Measurements from ENCODE around the gene EML6. TPM values are rescaled to one million over a fixed set of nuclear protein-coding genes. Genes with fewer than 3 reads are reported as not detected.

EML6 gene
- total RNA-seq, 1 experiment from 2014 or later, result 6.6 TPM

GRCh38 chr2:55009277-55010060 is 286.0 kb downstream of the EML6 start:
- H3K4me2 ChIP-seq (ENCODE audit: low read length), result no peak overlapping the region
- no peaks in the 10 kb centered on the region for H3K27me3 ChIP-seq (ENCODE audit: insufficient read depth, low read length)
- H3K9me2 ChIP-seq (ENCODE audit: insufficient read depth), result no peaks in the 10 kb centered on the region
- H3K79me2 ChIP-seq (ENCODE audit: insufficient read depth, low read length), result peaks cover 100% of the 10 kb centered on the region
- peaks cover 51% of the 10 kb centered on the region; the same call in 1 of the 2 replicates for H4K20me1 ChIP-seq (ENCODE audit: insufficient read depth)
- ChIA-PET POLR2A (no interaction called here), CTCF (no interaction called here), RAD21 (ENCODE audit: low non-redundant PET in 1 of 2, low total read pairs in 2 of 2, uncharacterized antibody in 2 of 2, unreplicated experiment in 2 of 2) (no interaction called here)
- no peak overlapping the region for H3K9ac ChIP-seq (ENCODE audit: low read length)
- peaks cover 15 to 29% of the 10 kb centered on the region in 2 experiments for H3K4me1 ChIP-seq (ENCODE audit: control insufficient read depth in 1 of 2, insufficient read depth in 2 of 2, low read length in 2 of 2)
- DNase-seq (ENCODE audit: low read depth, low spot score) (no peak), ATAC-seq (no peak)
- BruUV-seq (replicated peaks), result no TSS peak
- H3K9me3 ChIP-seq (ENCODE audit: control insufficient read depth in 1 of 2, insufficient read depth in 1 of 2, low read depth in 1 of 2, low read length in 2 of 2), result no peaks in the 10 kb centered on the region
- H3K36me3 ChIP-seq (ENCODE audit: control insufficient read depth in 1 of 2, insufficient read depth in 2 of 2, low read length in 2 of 2), result no peaks in the 10 kb centered on the region
- intact Hi-C loops (cut with micrococcal nuclease), result loop anchor here (10.0 kb wide), 2 partner anchors 105 to 345 kb away; no protein-coding TSS in a partner anchor
- H3K27ac ChIP-seq (ENCODE audit: low read depth, low read length), result no peak overlapping the region
- no peak overlapping the region for H2AFZ ChIP-seq (ENCODE audit: low read depth, low read length, poor library complexity, severe bottlenecking)
- H3K4me3 ChIP-seq (replicated peaks in 1 of 2; ENCODE audit: low read depth in 1 of 2, low read length in 2 of 2), result no peak overlapping the region
- TF ChIP-seq CEBPB (IDR thresholded peaks at IDR 0.05; ENCODE audit: low read depth), result no peak
- TF ChIP-seq CBX3 (IDR thresholded peaks at IDR 0.05; ENCODE audit: low read depth), result no peak
- no peak for TF ChIP-seq POLR2AphosphoS5 (IDR thresholded peaks at IDR 0.05; ENCODE audit: low read depth, low read length)
- no peak for TF ChIP-seq EZH2phosphoT487 (IDR thresholded peaks at IDR 0.05; ENCODE audit: borderline replicate concordance)
- TF ChIP-seq EGR1 (IDR thresholded peaks at IDR 0.05; ENCODE audit: low read depth), result no peak
- no peak for TF ChIP-seq FOSL1 (IDR thresholded peaks at IDR 0.05; ENCODE audit: low read depth)
- no peak for TF ChIP-seq MAX (IDR thresholded peaks at IDR 0.05)
- TF ChIP-seq REST (IDR thresholded peaks at IDR 0.05; ENCODE audit: low read depth), result no peak
- TF ChIP-seq POLR2A (IDR thresholded peaks at IDR 0.05; ENCODE audit: borderline replicate concordance, extremely low read depth, insufficient read depth, insufficient read length), result no peak
- no peak for TF ChIP-seq ELF1 (IDR thresholded peaks at IDR 0.05; ENCODE audit: borderline replicate concordance, low read depth)
- TF ChIP-seq TCF7L2 (IDR thresholded peaks at IDR 0.05; ENCODE audit: borderline replicate concordance, extremely low read depth, insufficient read depth, insufficient read length), result no peak
- TF ChIP-seq EZH2 (IDR thresholded peaks at IDR 0.05), result no peak
- no peak for TF ChIP-seq ZBTB33 (IDR thresholded peaks at IDR 0.05; ENCODE audit: extremely low read depth, insufficient replicate concordance, low read length)
- no peak for TF ChIP-seq ATF3 (IDR thresholded peaks at IDR 0.05)
- TF ChIP-seq SIN3A (IDR thresholded peaks at IDR 0.05; ENCODE audit: low read depth), result no peak

All from HCT116 (cell line).